Psoas muscle (tissue), 8 donors: ENCODE data around the gene INPP4A. TPM values are rescaled to one million over a fixed set of nuclear protein-coding genes. Genes with fewer than 3 reads are reported as not detected.

Experiments
- ATAC-seq, 4 donors: fragments of 200-7000 bp; cut with Tn5 transposase; one replicate each; pipeline ENCODE4 v1.9.1; 2020; ENCODE audit warnings: moderate library complexity in 3 of 4, mild to moderate bottlenecking in 2 of 4
- DNase-seq, 2 donors: peaks; one replicate each; pipeline ENCODE4 v3.0.0-alpha.2; 2020
- H3K27ac ChIP-seq: fragments of 200-600 bp; one replicate; pipeline ENCODE4 v1.8.0; 2022
- H3K27me3 ChIP-seq, 3 donors: fragments of 200-600 bp in 1 of 3; one replicate each; pipeline versions ENCODE4 v1.6.1 to v1.8.0; 2013 to 2022; ENCODE audit warnings: low read length in 2 of 3, mild to moderate bottlenecking in 2 of 3, moderate library complexity in 1 of 3; ENCODE audit not compliant: insufficient read depth in 3 of 3
- H3K36me3 ChIP-seq, 2 donors: fragments of 200-600 bp in 1 of 2; one replicate each; pipeline versions ENCODE4 v1.6.1 to v1.8.0; 2013 to 2022; ENCODE audit warnings: low read depth in 1 of 2, mild to moderate bottlenecking in 1 of 2, moderate library complexity in 1 of 2; ENCODE audit not compliant: insufficient read depth in 1 of 2
- H3K4me1 ChIP-seq: fragments of 200-600 bp; one replicate; pipeline ENCODE4 v1.8.0; 2022
- H3K4me3 ChIP-seq: fragments of 200-600 bp; one replicate; pipeline ENCODE4 v1.8.0; 2022; ENCODE audit warnings: mild to moderate bottlenecking
- H3K9me3 ChIP-seq: fragments of 200-600 bp; one replicate; pipeline ENCODE4 v1.8.0; 2022
- CTCF ChIP-seq: fragments of 200-600 bp; IDR thresholded peaks from one replicate; pipeline ENCODE4 v1.8.0; 2022; ENCODE audit warnings: antibody characterized with exemption
- WGBS, 3 donors: extraction: QIAGEN DNeasy Blood & Tissue Kit; methylation state at CpG; one replicate each; pipeline versions ENCODE4 v1.1.6 to v1.1.7; 2013; 5-methylcytosine and 5-hydroxymethylcytosine counted together
- intact Hi-C, 2 donors: fragments of 100-400 bp; cut with DNase I; formaldehyde crosslinking; loops; one replicate each; pipeline versions ENCODE4 v1.11.0 to v1.14.2; 2022
- polyA plus RNA-seq, 3 donors: library from polyadenylated mRNA; stranded (reverse); fragments of 200-250 nt; gene quantifications; one replicate each; pipeline ENCODE4 v1.2.3, GENCODE V29; 2013
- total RNA-seq, 4 donors: library from RNA; stranded (reverse); fragmentation: NEBNext Ultra II Directional in 2 of 4; extraction: Animal tissue kit (Norgen Biotek cat#: 25700) in 2 of 4; gene quantifications; one replicate each; pipeline versions ENCODE4 v1.2.1 to v1.2.4, GENCODE V29; 2021 to 2023
- donor health status: healthy with polysubstance abuse.
- donor health status: DM: no; HTN: no; CAD: no; lungs with moderate emphysema.
- donor health status: Bipolar disorder and iron deficiency.
- donor health status: healthy.
- donor health status: DM: yes; HTN: yes; CAD: no.
- donor health status: DM: no; HTN: no; CAD: no.
- donor health status: DM: no; HTN: no; CAD: no.
- donor health status: DM: yes; HTN: yes; CAD: no.

INPP4A gene
- total and polyA plus RNA-seq, 7 donors: 2.2 to 19.7 (median 9.8) TPM

GRCh38 chr2:98605076-98605475 lies 160.4 kb downstream of the INPP4A start:
- WGBS, 3 donors: 67 to 81% (median 73%) methylated on average over 3 of the region's 3 CpGs
- H3K9me3 ChIP-seq: no peaks in the 10 kb centered on the region
- peaks cover 3 to 43% of the 10 kb centered on the region in 2 donors for H3K36me3 ChIP-seq
- no peak overlapping the region for H3K4me3 ChIP-seq
- TF ChIP-seq CTCF: no peak
- peak overlapping the region; percentile 11 for H3K27ac ChIP-seq
- intact Hi-C loops: loop anchor here in 1 of 2 donors (10.0 kb wide), 1 partner anchor 190 kb away; no protein-coding TSS in a partner anchor
- no peaks in the 10 kb centered on the region for H3K27me3 ChIP-seq
- ATAC-seq: no peak
- no peak for DNase-seq
- peaks cover 33% of the 10 kb centered on the region for H3K4me1 ChIP-seq

DNA sequence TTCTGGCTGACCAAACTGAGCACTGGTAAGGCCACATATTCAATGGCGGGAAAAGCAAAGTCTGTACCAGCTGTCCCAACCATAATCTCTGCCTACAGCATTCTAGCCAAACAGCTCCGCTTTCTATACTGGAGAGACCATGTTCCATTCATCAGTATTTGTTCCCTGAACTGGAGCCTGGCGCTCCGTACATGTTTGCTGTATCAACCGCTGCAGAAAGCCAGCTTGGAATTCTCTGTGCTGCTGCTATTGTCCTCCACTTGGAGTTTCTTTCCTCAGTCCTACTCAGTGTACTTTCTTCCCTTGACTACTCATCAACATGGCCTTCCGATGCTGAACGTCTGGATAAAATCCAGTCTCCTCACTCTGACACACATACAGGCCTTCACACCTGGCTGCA lies 161.8 kb downstream of the INPP4A start:
- peaks cover 47% of the 10 kb centered on the region for H3K4me1 ChIP-seq

DNA sequence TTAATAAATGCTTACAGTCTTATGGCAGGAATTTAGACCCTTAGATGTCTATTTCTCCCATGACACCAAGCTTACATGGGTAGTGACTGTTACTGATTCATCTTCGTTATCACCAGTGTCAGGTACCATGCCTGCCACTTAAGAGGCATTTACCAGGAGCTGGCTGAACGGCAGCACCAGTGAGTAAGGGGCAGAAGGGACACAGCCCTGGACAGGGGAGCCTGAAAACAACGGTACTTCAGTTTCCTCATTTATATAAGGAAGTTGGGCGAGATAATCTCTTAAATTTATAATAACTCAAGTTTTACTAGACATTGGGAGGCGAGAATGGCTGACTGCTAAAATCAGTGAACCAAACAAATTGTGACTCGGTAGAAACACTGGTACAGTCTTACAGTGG lies 162.4 kb downstream of the INPP4A start:
- Histone ChIP-seq H3K27ac (peak overlapping the region; percentile 99), H3K27me3 (no peaks in the 10 kb centered on the region), H3K9me3 (no peaks in the 10 kb centered on the region), H3K4me1 (peaks cover 49% of the 10 kb centered on the region), H3K4me3 (peak overlapping the region; percentile 98), H3K36me3 (peaks cover 3 to 43% of the 10 kb centered on the region in 2 donors)
- intact Hi-C loops: loop anchor here in 1 of 2 donors (10.0 kb wide), 1 partner anchor 192 kb away; no protein-coding TSS in a partner anchor
- ATAC-seq (no peak), DNase-seq (no peak)
- no peak for TF ChIP-seq CTCF
- 61 to 70% (median 64%) methylated on average over 6 of the region's 6 CpGs for WGBS, 3 donors

More for the DNA sequence above, 161.8 kb downstream of the INPP4A start:
- WGBS, 3 donors: 72 to 77% (median 75%) methylated on average over 7 of the region's 7 CpGs
- Histone ChIP-seq H3K27ac (no peak overlapping the region), H3K27me3 (no peaks in the 10 kb centered on the region), H3K4me3 (peak overlapping the region; percentile 98), H3K36me3 (peaks cover 6 to 43% of the 10 kb centered on the region in 2 donors), H3K9me3 (no peaks in the 10 kb centered on the region)
- TF ChIP-seq CTCF: no peak
- DNase-seq: no peak
- ATAC-seq: no peak
- intact Hi-C loops: loop anchor here in 1 of 2 donors (10.0 kb wide), 1 partner anchor 192 kb away; no protein-coding TSS in a partner anchor

GRCh38 chr2:98607741-98608115 lies 163.1 kb downstream of the INPP4A start:
- Histone ChIP-seq H3K4me3 (peak overlapping the region; percentile 98), H3K27ac (peak overlapping the region; percentile 99), H3K9me3 (no peaks in the 10 kb centered on the region), H3K27me3 (no peaks in the 10 kb centered on the region), H3K36me3 (peaks cover 3 to 43% of the 10 kb centered on the region in 2 donors), H3K4me1 (peaks cover 49% of the 10 kb centered on the region)
- no peak for TF ChIP-seq CTCF
- no peak for DNase-seq
- intact Hi-C loops: loop anchor here in 1 of 2 donors (10.0 kb wide), 1 partner anchor 193 kb away; no protein-coding TSS in a partner anchor
- 4 to 9% (median 5%) methylated on average over 7 of the region's 7 CpGs for WGBS, 3 donors
- ATAC-seq: peak in 2 of 4 donors; percentile 37 to 50
